ENCODE measurements around the gene GPRC5D. TPM values are rescaled to one million over a fixed set of nuclear protein-coding genes. Genes with fewer than 3 reads are reported as not detected.

The GPRC5D gene
- total RNA-seq = not detected in 2 replicates
- long read RNA-seq = 0 reads

GRCh38 chr12:12952036-12952435 lies at the start of gene GPRC5D:
Gene GPRC5D (minus strand): TSS chr12:12952170. CDS start chr12:12950384, 1,786 bp downstream.
- no peak for TF ChIP-seq CTCF (conservative IDR thresholded peaks at IDR 0.05)

GRCh38 chr12:13001775-13002040 lies 49.7 kb upstream of the GPRC5D start:
- Mint-ChIP-seq H3K27me3 (ENCODE audit: low read depth) (peaks cover 31% of the 10 kb centered on the region), H3K27ac (ENCODE audit: unreplicated experiment) (no peak overlapping the region), H3K36me3 (ENCODE audit: low read depth) (no peaks in the 10 kb centered on the region)

More at GRCh38 chr12:12952036-12952435, at the start of gene GPRC5D:
- H3K27me3 Mint-ChIP-seq (ENCODE audit: low read depth) = no peaks in the 10 kb centered on the region
- H3K27ac Mint-ChIP-seq (ENCODE audit: unreplicated experiment) = peak within 1 kb of the TSS; percentile 19
- H3K4me1 Mint-ChIP-seq = peaks cover 2% of the 10 kb centered on the region
- H3K9me3 Mint-ChIP-seq = no peaks in the 10 kb centered on the region
- peaks cover 7% of the 10 kb centered on the region for H3K36me3 Mint-ChIP-seq (ENCODE audit: low read depth)
- no peak within 1 kb of the TSS for H3K4me3 Mint-ChIP-seq
- DNase-seq (ENCODE audit: low read depth, low spot score) = no peak

GRCh38 chr12:13000925-13001774 lies 49.2 kb upstream of the GPRC5D start:
- H3K27me3 Mint-ChIP-seq (ENCODE audit: low read depth) = peaks cover 31% of the 10 kb centered on the region
- no peaks in the 10 kb centered on the region for H3K9me3 Mint-ChIP-seq
- peak; percentile 52 for DNase-seq (ENCODE audit: low read depth, low spot score)
- H3K4me1 Mint-ChIP-seq = peaks cover 23% of the 10 kb centered on the region
- peak; percentile 63 for TF ChIP-seq CTCF (conservative IDR thresholded peaks at IDR 0.05)
- H3K27ac Mint-ChIP-seq (ENCODE audit: unreplicated experiment) = peak overlapping the region; percentile 52
- no peaks in the 10 kb centered on the region for H3K36me3 Mint-ChIP-seq (ENCODE audit: low read depth)
- H3K4me3 Mint-ChIP-seq = peak overlapping the region; percentile 90

More at GRCh38 chr12:13001775-13002040, 49.7 kb upstream of the GPRC5D start:
- H3K9me3 Mint-ChIP-seq = no peaks in the 10 kb centered on the region
- DNase-seq (ENCODE audit: low read depth, low spot score) = no peak
- peaks cover 23% of the 10 kb centered on the region for H3K4me1 Mint-ChIP-seq
- no peak for TF ChIP-seq CTCF (conservative IDR thresholded peaks at IDR 0.05)
- peak overlapping the region; percentile 84 for H3K4me3 Mint-ChIP-seq

- Mint-ChIP-seq H3K27me3 (ENCODE audit: low read depth) (peaks cover 31% of the 10 kb centered on the region), H3K27ac (ENCODE audit: unreplicated experiment) (peak overlapping the region; percentile 52), H3K36me3 (ENCODE audit: low read depth) (no peaks in the 10 kb centered on the region), H3K4me3 (peak overlapping the region; percentile 90), H3K9me3 (no peaks in the 10 kb centered on the region), H3K4me1 (peaks cover 23% of the 10 kb centered on the region)
- DNase-seq (ENCODE audit: low read depth, low spot score) = no peak
- no peak for TF ChIP-seq CTCF (conservative IDR thresholded peaks at IDR 0.05)
These were observed 48.6 kb upstream of the GPRC5D start for GRCh38 chr12:13000616-13000924.

- DNase-seq (ENCODE audit: low read depth, low spot score) = peak; percentile 97
- Mint-ChIP-seq H3K27me3 (ENCODE audit: low read depth) (peaks cover 31% of the 10 kb centered on the region), H3K4me1 (peaks cover 23% of the 10 kb centered on the region), H3K36me3 (ENCODE audit: low read depth) (no peaks in the 10 kb centered on the region), H3K27ac (ENCODE audit: unreplicated experiment) (peak within 1 kb of the TSS; percentile 52), H3K9me3 (no peaks in the 10 kb centered on the region), H3K4me3 (peak within 1 kb of the TSS; percentile 90)
- TF ChIP-seq CTCF (conservative IDR thresholded peaks at IDR 0.05) = peak; percentile 3
These were observed 48.1 kb upstream of the GPRC5D start, which contains the start of gene HEBP1 for GRCh38 chr12:12999959-13000615. Gene HEBP1 (minus strand): TSS chr12:13000265. CDS start chr12:13000114, 151 bp downstream.
